NCI-H2081 treated with DMSO at 0.1 percent for 48 hours (cell line): Measurements from ENCODE around the gene PHIP.
"Not testable (repeated sequence)": the region's sequence is repeated elsewhere in the genome, so short reads cannot be mapped to it uniquely, and the experiment has no call there.

ENCODE experiments used
- DNase-seq: peaks from one replicate; lab custom pipeline; 2025; lab: John Stamatoyannopoulos, UW

Gene PHIP

GRCh38 chr6:79078075-79078969, at the start of gene PHIP:
Gene PHIP, minus strand, starts transcription at chr6:79078254. Its CDS starts 186 bp downstream, at chr6:79078068.
- peak; percentile 74 for DNase-seq

GRCh38 chr6:79127660-79128059, 49.6 kb upstream of the PHIP start:
- DNase-seq = no peak

GRCh38 chr6:79119217-79119616, 41.2 kb upstream of the PHIP start:
- no peak for DNase-seq

- DNase-seq = no peak
These were observed 39.7 kb upstream of the PHIP start for GRCh38 chr6:79117752-79118151.

DNA sequence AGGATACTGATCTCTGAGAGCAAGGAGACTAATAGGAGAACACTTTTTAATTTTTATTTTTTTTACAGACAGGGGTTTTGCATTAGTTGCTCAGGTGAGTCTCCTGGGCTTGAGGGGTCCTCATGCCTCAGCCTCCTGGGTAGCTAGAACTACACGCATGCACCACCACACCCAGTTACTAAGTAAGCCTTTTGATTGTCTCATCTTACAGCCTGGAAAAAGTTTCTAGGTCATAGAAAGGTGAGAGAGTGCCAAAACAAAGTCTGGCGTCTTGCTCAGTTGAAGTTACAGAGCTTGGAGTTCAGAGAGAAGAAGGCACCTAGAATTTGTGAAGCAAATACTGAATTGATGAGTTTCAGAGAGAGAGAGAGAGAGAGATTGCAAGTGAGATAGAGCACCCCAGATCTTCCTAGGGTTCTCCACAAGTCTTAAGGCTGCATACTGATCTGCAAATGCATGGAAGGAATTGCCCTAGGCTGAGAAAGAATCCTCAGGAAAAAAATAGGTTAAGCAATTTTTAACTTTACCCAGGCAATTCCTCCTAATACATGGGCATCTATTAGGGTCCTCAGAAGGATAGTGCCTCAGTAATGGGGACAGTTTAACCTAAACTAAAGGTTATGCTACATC, 37.6 kb upstream of the PHIP start:
- DNase-seq = no peak

DNA sequence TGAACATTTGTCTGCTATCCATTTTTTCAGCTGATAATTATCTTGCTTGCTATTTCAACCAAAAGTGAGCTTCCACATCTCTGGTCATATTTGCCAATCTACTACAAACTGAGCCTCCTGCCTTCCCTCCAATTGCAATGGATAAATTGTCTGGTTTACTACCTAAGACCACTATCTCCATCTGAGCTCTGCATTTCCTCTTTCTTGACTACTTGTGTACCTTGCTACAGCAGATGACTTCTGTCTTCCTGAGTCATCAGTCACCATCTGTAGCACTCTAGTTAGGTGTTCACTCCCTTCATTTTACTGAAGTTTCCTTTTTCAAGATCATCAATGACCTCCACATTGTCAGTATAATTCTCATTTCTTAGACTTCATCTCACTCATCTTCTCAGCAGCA, 33.5 kb upstream of the PHIP start:
- DNase-seq = no peak

DNA sequence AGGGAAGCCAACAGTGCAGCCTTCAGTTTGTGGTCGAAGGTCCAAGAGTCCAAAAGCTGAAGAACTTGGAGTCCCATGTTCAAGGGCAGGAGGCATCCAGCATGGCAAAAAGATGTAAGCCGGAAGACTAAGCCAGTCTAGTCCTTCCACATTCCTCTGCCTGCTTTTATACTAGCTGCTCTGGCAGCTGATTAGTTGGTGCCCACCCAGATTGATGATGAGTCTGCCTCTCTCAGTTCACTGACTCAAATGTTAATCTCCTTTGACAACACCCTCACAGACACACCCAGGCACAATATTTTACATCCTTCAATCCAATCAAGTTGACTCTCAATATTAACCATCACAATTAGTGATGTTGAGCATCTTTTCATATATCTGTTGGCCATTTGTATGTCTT, 23.1 kb upstream of the PHIP start:
- no peak for DNase-seq

- DNase-seq = no peak
These were observed 22.2 kb upstream of the PHIP start for GRCh38 chr6:79100304-79100703.

DNA sequence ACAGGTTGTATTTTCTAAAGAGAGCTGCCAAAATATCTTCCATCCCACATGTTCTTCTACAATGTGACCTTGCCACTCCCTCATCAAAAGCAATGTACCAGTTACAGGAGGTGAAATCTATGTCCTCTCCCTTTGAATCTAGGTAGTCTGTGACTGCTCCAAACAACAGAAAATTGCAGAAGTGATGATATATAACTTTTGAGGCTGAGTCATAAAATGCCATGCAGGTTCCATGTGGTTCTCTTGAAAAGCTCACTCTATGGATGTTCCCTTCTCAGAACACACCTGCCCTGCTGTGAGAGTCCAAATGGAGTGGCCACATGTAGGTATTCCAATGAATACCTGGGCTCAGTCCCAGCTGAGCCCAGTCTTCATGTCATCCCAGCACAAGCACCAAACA, 16.9 kb upstream of the PHIP start:
- no peak for DNase-seq

- DNase-seq = not testable (repeated sequence)
These were observed 13.7 kb upstream of the PHIP start for GRCh38 chr6:79091801-79092200.

DNA sequence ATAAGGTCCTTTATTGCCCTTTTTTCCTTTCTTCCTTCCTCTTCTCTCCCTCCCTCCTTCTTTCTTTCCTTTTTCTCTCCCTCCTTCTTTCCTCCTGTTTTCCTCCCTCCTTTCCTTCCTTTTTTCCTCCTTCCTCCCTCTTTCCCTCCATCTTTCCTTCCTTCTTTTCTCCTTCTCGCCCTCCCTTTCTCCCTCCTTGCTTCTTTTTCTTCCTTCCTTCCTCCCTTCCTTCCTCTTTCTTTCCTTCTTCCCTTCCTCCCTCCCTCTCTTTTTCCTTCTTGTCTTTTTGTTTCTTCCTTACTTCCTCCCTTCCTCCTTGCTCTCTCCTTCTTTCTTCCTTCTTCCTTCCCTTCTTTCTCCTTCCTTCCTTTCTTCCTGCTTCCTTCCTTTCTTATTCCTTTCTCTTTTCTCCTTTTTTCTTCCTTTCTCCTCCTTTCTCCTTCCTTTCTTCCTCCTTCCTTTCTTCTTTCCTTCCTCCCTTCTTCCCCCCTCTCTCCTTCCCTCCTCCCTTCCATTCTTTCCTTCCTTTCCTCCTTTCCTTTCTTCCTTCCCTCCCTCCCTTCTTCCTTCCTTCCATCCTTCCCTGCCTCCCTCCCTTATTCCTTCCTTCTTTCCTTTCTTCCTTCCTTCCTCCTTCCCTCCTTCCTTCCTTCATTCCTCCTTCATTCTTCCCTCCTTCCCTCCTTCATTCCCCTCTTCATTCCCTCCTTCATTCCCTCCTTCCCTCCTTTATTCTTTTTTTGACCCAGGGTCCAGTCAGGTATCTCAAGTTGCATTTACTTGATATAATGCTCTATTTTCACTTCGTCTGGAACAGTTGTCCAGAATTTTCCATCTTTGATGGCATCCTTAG, 11.7 kb upstream of the PHIP start:
- no peak for DNase-seq

GRCh38 chr6:79084693-79085092, 6.6 kb upstream of the PHIP start:
- no peak for DNase-seq

DNA sequence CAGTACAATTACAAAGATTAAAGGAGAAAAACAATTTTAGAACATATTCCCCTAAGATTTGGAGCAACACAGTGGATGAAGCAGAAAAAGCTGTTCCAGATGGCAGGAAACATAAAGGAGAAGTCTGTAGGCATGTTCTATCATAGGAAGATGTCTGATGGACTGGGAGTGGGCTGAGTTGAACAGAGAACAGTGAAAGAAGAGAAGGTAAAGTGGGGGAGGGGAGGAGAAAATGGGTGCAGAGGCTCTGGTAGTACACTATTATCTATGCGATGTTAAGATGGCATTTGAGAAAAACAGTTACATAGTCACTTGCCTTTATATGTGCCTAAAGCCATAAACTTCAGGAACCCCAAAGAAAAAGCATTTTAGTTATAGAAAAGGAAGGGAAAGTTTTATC, 4.2 kb upstream of the PHIP start:
- DNase-seq = no peak

GRCh38 chr6:79081663-79082062, 3.6 kb upstream of the PHIP start:
- DNase-seq = no peak

GRCh38 chr6:79079561-79080041, 1.5 kb upstream of the PHIP start:
- DNase-seq = no peak

GRCh38 chr6:79077715-79078074, 359 bp downstream of the PHIP start:
- no peak for DNase-seq

- peak; percentile 25 for DNase-seq
These were observed 1.0 kb downstream of the PHIP start for GRCh38 chr6:79076782-79077641.

DNA sequence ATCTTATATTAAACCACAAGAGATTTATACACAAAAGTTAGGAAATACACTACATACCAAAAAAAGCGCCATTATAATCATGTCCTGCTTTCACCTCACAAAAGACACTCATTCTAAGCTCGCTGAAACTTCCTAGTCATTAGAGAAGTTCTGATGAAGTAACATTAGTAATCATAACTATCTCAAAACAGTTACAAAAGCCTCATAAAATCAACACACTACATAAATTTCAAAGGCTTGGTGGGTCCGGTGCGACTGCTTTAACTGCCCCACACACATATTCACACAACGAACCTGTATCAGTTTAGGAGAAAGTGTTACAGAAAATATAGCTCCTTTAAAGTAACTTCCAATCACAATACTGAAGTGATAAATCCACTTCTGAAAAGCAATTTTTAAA, 1.9 kb downstream of the PHIP start:
- no peak for DNase-seq

- no peak for DNase-seq
These were observed 4.2 kb downstream of the PHIP start for GRCh38 chr6:79073888-79074287.

- no peak for DNase-seq
These were observed 5.3 kb downstream of the PHIP start for GRCh38 chr6:79072640-79073181.

- DNase-seq = no peak
These were observed 6.5 kb downstream of the PHIP start for GRCh38 chr6:79071547-79071946.
